HepG2 (cell line): ENCODE measurements around the gene CAPN11. TPM values are rescaled to one million over a fixed set of nuclear protein-coding genes. Genes with fewer than 3 reads are reported as not detected.

Experiments
- CCDC6 ChIP-seq: sonication (generic); formaldehyde crosslinking; IDR thresholded peaks from 2 replicates; pipeline ENCODE4 v1.8.1; 2022; ENCODE audit warnings: mild to moderate bottlenecking, missing genetic modification reagents, moderate library complexity
- CENPT ChIP-seq: sonication (generic); formaldehyde crosslinking; IDR thresholded peaks from 2 replicates; pipeline ENCODE4 v1.8.0; 2022; ENCODE audit warnings: low read depth, mild to moderate bottlenecking, moderate library complexity, missing genetic modification reagents
- FOXK1 ChIP-seq: sonication (generic); formaldehyde crosslinking; IDR thresholded peaks from 2 replicates; pipeline ENCODE4 v1.4.0; 2020; ENCODE audit warnings: low read depth, missing genetic modification reagents, borderline replicate concordance
- HNRNPUL1 ChIP-seq: fragments of 200-400 bp; formaldehyde crosslinking; IDR thresholded peaks from 2 replicates; pipeline ENCODE4 v1.6.1; 2017; ENCODE audit warnings: low read depth, mild to moderate bottlenecking, low read length, moderate library complexity
- MED1 ChIP-seq: sonication (generic); formaldehyde crosslinking; IDR thresholded peaks from 2 replicates; pipeline ENCODE4 v1.4.0; 2020; ENCODE audit warnings: missing genetic modification reagents
- ONECUT2 ChIP-seq: sonication (generic); formaldehyde crosslinking; IDR thresholded peaks from 2 replicates; pipeline ENCODE4 v1.4.0; 2020; ENCODE audit warnings: missing genetic modification reagents
- POLR2AphosphoS5 ChIP-seq: IDR thresholded peaks from 2 replicates; pipeline ENCODE4 v1.6.1; 2012; ENCODE audit warnings: low read depth, low read length
- SMARCE1 ChIP-seq: fragments of 450-650 bp; IDR thresholded peaks from 2 replicates; pipeline ENCODE4 v1.6.1; 2017; ENCODE audit warnings: borderline replicate concordance
- TBX2 ChIP-seq: sonication (generic); formaldehyde crosslinking; IDR thresholded peaks from 2 replicates; pipeline ENCODE4 v1.5.0; 2020; ENCODE audit warnings: missing genetic modification reagents, mild to moderate bottlenecking, borderline replicate concordance
- TMF1 ChIP-seq: sonication (generic); formaldehyde crosslinking; IDR thresholded peaks from 2 replicates; pipeline ENCODE4 v1.8.1; 2022; ENCODE audit warnings: low read depth, missing genetic modification reagents
- XRCC5 ChIP-seq: fragments of 200-400 bp; formaldehyde crosslinking; optimal IDR thresholded peaks from 2 replicates; pipeline ENCODE3; 2017; ENCODE audit warnings: mild to moderate bottlenecking, low read length
- ZFP36L1 ChIP-seq: sonication (generic); formaldehyde crosslinking; IDR thresholded peaks from 2 replicates; pipeline ENCODE4 v1.8.0; 2022; ENCODE audit warnings: mild to moderate bottlenecking, missing genetic modification reagents, moderate library complexity
- ZNF337 ChIP-seq: sonication (generic); formaldehyde crosslinking; IDR thresholded peaks from 2 replicates; pipeline ENCODE4 v1.5.1; 2020; ENCODE audit warnings: missing genetic modification reagents, low read depth, mild to moderate bottlenecking, borderline replicate concordance
- ZNF607 ChIP-seq: sonication (generic); formaldehyde crosslinking; IDR thresholded peaks from 2 replicates; pipeline ENCODE4 v1.5.1; 2020; ENCODE audit warnings: missing genetic modification reagents, mild to moderate bottlenecking, borderline replicate concordance
- ZNF737 ChIP-seq: sonication (generic); formaldehyde crosslinking; IDR thresholded peaks from 2 replicates; pipeline ENCODE4 v1.5.0; 2020; ENCODE audit warnings: missing genetic modification reagents, mild to moderate bottlenecking, borderline replicate concordance
- ZNF782 ChIP-seq: sonication (generic); formaldehyde crosslinking; IDR thresholded peaks from 2 replicates; pipeline ENCODE4 v1.4.0; 2020; ENCODE audit warnings: missing genetic modification reagents, mild to moderate bottlenecking, borderline replicate concordance
- polyA plus RNA-seq, 8 experiments: library from polyadenylated mRNA; depleted of rRNA in 3 of 8; stranded (reverse) in 7 of 8; unstranded in 1 of 8; fragments of >200 nt; fragmentation: Illumina TruSeq in 4 of 8; extraction: Trizol in 4 of 8; gene quantifications; 2 replicates each; pipeline versions ENCODE4 v1.2.1 to v1.2.3, GENCODE V29; 2011 to 2016; ENCODE audit warnings: low read depth in 4 of 8, missing spikeins in 1 of 8, mixed read lengths in 1 of 8; ENCODE audit not compliant: insufficient read depth in 1 of 8
- total RNA-seq, 5 experiments: library from RNA; depleted of rRNA; stranded (reverse); fragments of >200 nt; fragmentation: Illumina TruSeq; extraction: Trizol; gene quantifications; 2 replicates each; pipeline ENCODE4 v1.2.3, GENCODE V29; 2016; ENCODE audit warnings: low read depth in 1 of 5
- TF ChIP-seq, protein P1 (sequence below): sonication (generic); formaldehyde crosslinking; IDR thresholded peaks from 2 replicates; pipeline ENCODE4 v1.9.0; 2021; ENCODE audit warnings: missing genetic modification reagents, mild to moderate bottlenecking, borderline replicate concordance
- TF ChIP-seq, protein P2 (sequence below): sonication (generic); formaldehyde crosslinking; IDR thresholded peaks from 2 replicates; pipeline ENCODE4 v1.4.0; 2020; ENCODE audit warnings: missing genetic modification reagents
- TF ChIP-seq, protein P3 (sequence below): sonication (generic); formaldehyde crosslinking; IDR thresholded peaks from 2 replicates; pipeline ENCODE4 v1.5.0; 2020; ENCODE audit warnings: missing genetic modification reagents, mild to moderate bottlenecking, borderline replicate concordance
- TF ChIP-seq, protein P4 (sequence below): sonication (generic); formaldehyde crosslinking; conservative IDR thresholded peaks from 2 replicates; pipeline ENCODE4 v1.4.0; 2020; ENCODE audit warnings: missing genetic modification reagents
- TF ChIP-seq, protein P5 (sequence below): sonication (generic); formaldehyde crosslinking; IDR thresholded peaks from 2 replicates; pipeline ENCODE4 v1.8.0; 2022; ENCODE audit warnings: missing genetic modification reagents, low read depth, mild to moderate bottlenecking, borderline replicate concordance

The CAPN11 gene
- total and polyA plus RNA-seq, 2 of the 13 experiments (the other 11 are each of a cell fraction or from before 2014, with no cell fraction given) = 0.07 to 0.11 TPM

DNA sequence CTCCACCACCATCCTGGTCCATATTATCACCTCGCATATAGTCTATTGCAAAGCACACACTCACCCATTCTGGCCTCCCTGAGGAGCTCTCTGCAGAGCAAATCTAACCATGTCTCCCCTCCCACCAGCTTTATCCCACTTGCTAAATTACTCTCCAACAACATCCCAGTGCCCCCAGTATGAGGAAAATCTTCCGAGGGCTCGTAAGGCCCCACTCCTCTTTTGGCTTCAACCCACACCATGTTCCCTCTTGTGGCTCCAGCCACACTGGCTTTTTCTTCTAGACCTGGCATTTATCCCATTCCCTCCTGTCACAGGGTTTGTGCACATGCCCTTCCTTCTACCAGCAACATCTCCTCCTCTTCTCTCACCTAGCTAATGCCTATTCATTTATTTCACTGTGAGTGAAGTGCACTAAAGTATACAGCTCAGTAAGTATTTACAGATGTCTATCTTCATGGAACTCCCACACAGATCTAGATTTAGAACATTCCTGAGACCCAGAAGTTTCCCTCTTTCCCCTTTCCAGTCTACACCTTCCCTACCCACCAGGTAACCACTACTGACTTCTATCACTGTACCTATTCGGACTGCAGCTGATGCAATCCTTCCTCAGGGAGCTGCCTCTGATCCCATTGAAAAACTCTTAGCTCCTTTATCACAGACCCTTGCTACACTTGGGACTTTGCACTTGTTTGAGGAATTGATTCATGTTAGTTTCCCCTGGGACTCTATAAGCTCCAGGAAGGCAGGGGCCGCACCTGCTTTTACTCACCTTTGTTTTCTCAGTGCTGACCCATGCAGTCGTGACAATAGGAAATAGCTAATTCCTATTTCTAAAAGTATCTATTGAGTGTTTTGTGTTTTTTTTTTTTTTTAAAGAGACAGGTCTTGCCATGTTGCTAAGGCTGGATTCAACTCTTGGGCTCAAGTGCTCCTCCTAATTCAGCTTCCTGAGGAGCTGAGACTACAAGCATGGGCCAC, 46.9 kb upstream of the CAPN11 start (continued):
- TF ChIP-seq, protein P1, sequence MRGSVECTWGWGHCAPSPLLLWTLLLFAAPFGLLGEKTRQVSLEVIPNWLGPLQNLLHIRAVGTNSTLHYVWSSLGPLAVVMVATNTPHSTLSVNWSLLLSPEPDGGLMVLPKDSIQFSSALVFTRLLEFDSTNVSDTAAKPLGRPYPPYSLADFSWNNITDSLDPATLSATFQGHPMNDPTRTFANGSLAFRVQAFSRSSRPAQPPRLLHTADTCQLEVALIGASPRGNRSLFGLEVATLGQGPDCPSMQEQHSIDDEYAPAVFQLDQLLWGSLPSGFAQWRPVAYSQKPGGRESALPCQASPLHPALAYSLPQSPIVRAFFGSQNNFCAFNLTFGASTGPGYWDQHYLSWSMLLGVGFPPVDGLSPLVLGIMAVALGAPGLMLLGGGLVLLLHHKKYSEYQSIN (CRISPR knock-in tag) = no peak
- TF ChIP-seq, protein P2, sequence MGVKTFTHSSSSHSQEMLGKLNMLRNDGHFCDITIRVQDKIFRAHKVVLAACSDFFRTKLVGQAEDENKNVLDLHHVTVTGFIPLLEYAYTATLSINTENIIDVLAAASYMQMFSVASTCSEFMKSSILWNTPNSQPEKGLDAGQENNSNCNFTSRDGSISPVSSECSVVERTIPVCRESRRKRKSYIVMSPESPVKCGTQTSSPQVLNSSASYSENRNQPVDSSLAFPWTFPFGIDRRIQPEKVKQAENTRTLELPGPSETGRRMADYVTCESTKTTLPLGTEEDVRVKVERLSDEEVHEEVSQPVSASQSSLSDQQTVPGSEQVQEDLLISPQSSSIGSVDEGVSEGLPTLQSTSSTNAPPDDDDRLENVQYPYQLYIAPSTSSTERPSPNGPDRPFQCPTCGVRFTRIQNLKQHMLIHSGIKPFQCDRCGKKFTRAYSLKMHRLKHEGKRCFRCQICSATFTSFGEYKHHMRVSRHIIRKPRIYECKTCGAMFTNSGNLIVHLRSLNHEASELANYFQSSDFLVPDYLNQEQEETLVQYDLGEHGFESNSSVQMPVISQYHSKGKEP (CRISPR knock-in tag) = no peak
- no peak for TF ChIP-seq ZNF737 (CRISPR knock-in tag)
- TF ChIP-seq CCDC6 = no peak
- peak; percentile 84 for TF ChIP-seq ONECUT2
- peak; percentile 95; the same call in 1 of the 2 replicates for TF ChIP-seq ZNF782 (CRISPR knock-in tag)
- no peak for TF ChIP-seq HNRNPUL1
- no peak for TF ChIP-seq SMARCE1
- TF ChIP-seq FOXK1 (CRISPR knock-in tag) = 0 out of 2 replicates have a peak, but pooled peaks have one; percentile 43
- TF ChIP-seq MED1 (CRISPR knock-in tag) = peak; percentile 94
- no peak for TF ChIP-seq XRCC5
- TF ChIP-seq ZFP36L1 = no peak
- TF ChIP-seq ZNF337 (CRISPR knock-in tag) = no peak
- TF ChIP-seq ZNF607 (CRISPR knock-in tag) = no peak; the same call in 1 of the 2 replicates
- TF ChIP-seq, protein P3, sequence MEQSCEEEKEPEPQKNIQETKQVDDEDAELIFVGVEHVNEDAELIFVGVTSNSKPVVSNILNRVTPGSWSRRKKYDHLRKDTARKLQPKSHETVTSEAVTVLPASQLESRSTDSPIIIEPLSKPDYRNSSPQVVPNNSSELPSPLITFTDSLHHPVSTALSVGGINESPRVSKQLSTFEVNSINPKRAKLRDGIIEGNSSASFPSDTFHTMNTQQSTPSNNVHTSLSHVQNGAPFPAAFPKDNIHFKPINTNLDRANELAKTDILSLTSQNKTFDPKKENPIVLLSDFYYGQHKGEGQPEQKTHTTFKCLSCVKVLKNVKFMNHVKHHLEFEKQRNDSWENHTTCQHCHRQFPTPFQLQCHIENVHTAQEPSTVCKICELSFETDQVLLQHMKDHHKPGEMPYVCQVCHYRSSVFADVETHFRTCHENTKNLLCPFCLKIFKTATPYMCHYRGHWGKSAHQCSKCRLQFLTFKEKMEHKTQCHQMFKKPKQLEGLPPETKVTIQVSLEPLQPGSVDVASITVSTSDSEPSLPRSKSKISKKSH (CRISPR knock-in tag) = no peak
- TF ChIP-seq TBX2 (CRISPR knock-in tag) = peak; percentile 84
- TF ChIP-seq, protein P4, sequence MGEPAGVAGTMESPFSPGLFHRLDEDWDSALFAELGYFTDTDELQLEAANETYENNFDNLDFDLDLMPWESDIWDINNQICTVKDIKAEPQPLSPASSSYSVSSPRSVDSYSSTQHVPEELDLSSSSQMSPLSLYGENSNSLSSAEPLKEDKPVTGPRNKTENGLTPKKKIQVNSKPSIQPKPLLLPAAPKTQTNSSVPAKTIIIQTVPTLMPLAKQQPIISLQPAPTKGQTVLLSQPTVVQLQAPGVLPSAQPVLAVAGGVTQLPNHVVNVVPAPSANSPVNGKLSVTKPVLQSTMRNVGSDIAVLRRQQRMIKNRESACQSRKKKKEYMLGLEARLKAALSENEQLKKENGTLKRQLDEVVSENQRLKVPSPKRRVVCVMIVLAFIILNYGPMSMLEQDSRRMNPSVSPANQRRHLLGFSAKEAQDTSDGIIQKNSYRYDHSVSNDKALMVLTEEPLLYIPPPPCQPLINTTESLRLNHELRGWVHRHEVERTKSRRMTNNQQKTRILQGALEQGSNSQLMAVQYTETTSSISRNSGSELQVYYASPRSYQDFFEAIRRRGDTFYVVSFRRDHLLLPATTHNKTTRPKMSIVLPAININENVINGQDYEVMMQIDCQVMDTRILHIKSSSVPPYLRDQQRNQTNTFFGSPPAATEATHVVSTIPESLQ (CRISPR knock-in tag) = no peak
- TF ChIP-seq CENPT (CRISPR knock-in tag) = no peak
- TF ChIP-seq, protein P5, sequence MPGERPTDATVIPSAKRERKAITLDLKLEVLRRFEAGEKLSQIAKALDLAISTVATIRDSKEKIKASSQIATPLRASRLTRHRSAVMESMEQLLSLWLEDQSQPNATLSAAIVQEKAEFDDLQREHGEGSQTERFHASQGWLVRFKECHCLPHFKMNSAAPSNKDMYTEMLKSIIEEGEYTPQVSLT (CRISPR knock-in tag) = no peak
- TF ChIP-seq TMF1 (CRISPR knock-in tag) = 0 out of 2 replicates have a peak, but pooled peaks have one; percentile 64
- no peak for TF ChIP-seq POLR2AphosphoS5
